ENCODE measurements around the gene SNX13.

The SNX13 gene

DNA sequence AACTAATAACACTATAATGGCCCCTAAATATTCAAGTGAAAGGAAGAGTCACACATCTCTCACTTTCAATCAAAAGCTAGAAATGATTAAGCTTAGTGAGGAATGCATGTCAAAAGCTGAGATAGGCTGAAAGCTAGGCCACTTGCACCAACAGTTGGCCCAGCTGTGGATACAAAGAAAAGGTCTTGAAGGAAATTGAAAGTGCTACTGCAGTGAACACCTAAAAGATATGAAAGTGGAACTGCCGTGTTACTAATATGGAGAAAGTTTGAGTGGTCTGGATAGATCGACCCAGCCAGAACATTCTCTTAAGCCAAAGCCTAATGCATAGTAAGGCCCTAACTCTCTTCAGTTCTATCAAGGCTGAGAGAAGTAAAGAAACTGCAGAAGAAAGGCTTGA is 12.1 kb upstream of the SNX13 start:
- CTCF ChIA-PET, result no interaction called here
- POLR2A ChIA-PET, result no interaction called here
- TF ChIP-seq ZNF384 (IDR thresholded peaks at IDR 0.05) (no peak), ELF4 (IDR thresholded peaks at IDR 0.05) (no peak), LEF1 (IDR thresholded peaks at IDR 0.05; ENCODE audit: borderline replicate concordance) (no peak), HDGF (IDR thresholded peaks at IDR 0.05; ENCODE audit: borderline replicate concordance) (no peak), FOXM1 (IDR thresholded peaks at IDR 0.05; ENCODE audit: borderline replicate concordance) (no peak), SP1 (IDR thresholded peaks at IDR 0.05) (no peak), FOXK2 (IDR thresholded peaks at IDR 0.05) (no peak), BHLHE40 (IDR thresholded peaks at IDR 0.05; ENCODE audit: borderline replicate concordance) (no peak), FOXA1 (IDR thresholded peaks at IDR 0.05) (no peak), SUZ12 (IDR thresholded peaks at IDR 0.05) (no peak), ARNT (IDR thresholded peaks at IDR 0.05) (no peak), TARDBP (IDR thresholded peaks at IDR 0.05) (no peak), NFRKB (IDR thresholded peaks at IDR 0.05) (no peak), CTBP1 (IDR thresholded peaks at IDR 0.05; ENCODE audit: borderline replicate concordance) (no peak), L3MBTL2 (conservative IDR thresholded peaks at IDR 0.05) (no peak)
- TF ChIP-seq, protein P1, sequence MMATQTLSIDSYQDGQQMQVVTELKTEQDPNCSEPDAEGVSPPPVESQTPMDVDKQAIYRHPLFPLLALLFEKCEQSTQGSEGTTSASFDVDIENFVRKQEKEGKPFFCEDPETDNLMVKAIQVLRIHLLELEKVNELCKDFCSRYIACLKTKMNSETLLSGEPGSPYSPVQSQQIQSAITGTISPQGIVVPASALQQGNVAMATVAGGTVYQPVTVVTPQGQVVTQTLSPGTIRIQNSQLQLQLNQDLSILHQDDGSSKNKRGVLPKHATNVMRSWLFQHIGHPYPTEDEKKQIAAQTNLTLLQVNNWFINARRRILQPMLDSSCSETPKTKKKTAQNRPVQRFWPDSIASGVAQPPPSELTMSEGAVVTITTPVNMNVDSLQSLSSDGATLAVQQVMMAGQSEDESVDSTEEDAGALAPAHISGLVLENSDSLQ (IDR thresholded peaks at IDR 0.05), result no peak
- no peak for DNase-seq (ENCODE audit: extremely low spot score)

DNA sequence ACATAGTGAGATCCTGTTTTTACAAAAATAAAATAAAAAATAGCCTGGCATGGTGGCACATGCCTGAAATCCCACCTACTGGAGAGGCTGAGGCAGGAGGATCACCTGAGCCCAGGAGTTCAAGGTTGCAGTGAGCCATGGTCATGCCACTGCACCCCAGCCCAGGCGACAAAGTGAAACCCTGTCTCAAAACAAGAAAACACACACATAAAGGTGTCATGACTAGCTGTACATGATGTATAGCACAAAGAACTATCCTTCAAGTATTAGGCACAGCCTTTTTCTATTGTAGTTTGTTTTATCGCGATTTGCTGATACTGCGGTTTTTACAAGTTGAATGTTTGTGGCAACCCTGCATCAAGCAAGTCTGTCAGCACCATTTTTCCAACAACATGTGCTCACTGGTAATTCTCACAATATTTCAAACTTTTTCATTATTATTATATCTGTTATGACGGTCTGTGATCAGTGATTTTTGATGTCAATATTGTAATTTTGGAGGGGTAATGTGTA is 11.5 kb upstream of the SNX13 start:
- ChIA-PET CTCF (interaction anchor here (0.7 kb wide), 1 partner anchor 668 kb away, joined by 3 read pairs; no protein-coding TSS in a partner anchor), POLR2A (no interaction called here)
- DNase-seq (ENCODE audit: extremely low spot score), result no peak
- TF ChIP-seq ZNF384 (IDR thresholded peaks at IDR 0.05) (no peak), ELF4 (IDR thresholded peaks at IDR 0.05) (no peak), NFRKB (IDR thresholded peaks at IDR 0.05) (no peak), CTBP1 (IDR thresholded peaks at IDR 0.05; ENCODE audit: borderline replicate concordance) (no peak), FOXK2 (IDR thresholded peaks at IDR 0.05) (no peak), HDGF (IDR thresholded peaks at IDR 0.05; ENCODE audit: borderline replicate concordance) (no peak), FOXM1 (IDR thresholded peaks at IDR 0.05; ENCODE audit: borderline replicate concordance) (no peak), TARDBP (IDR thresholded peaks at IDR 0.05) (no peak), ARNT (IDR thresholded peaks at IDR 0.05) (no peak), BHLHE40 (IDR thresholded peaks at IDR 0.05; ENCODE audit: borderline replicate concordance) (no peak), SUZ12 (IDR thresholded peaks at IDR 0.05) (no peak), L3MBTL2 (conservative IDR thresholded peaks at IDR 0.05) (no peak), SP1 (IDR thresholded peaks at IDR 0.05) (no peak)
- TF ChIP-seq, protein P1 (IDR thresholded peaks at IDR 0.05), result no peak

DNA sequence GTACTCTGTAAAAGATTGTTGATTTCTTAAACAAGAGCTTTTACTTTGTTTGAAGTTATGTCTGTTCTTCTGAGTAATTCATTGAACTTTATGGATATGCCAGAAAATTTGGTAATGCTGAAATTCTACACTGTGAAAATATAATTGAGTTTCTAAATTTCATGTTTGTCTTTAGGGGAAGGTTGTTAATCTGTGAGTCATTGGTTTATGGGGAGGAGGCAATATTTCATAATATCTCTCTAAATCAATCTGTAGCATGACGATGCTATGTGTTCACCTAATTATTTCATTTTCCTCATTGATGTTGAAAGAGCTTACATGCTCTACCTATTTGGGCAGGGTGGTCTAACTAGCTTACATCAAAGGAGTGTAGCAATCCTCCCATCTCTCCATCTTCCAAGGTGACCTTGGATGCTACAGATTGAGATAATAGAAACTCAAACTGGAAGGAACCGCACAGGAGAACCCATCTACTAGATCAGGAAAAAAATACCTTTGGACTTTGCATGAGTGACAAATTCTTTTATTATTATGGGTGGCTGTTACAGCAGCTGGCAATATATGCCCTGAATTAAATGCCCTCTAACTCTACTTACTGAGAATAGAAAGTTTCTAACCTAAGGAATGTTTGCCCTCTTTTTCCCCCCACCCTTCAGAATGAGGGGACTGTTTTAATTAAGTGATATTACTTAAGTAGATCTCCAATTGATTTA is 8.4 kb upstream of the SNX13 start:
- CTCF ChIA-PET, result interaction anchor here (1.4 kb wide), 1 partner anchor 179 kb away, joined by 3 read pairs; no protein-coding TSS in a partner anchor
- DNase-seq (ENCODE audit: extremely low spot score), result no peak
- TF ChIP-seq NFRKB (IDR thresholded peaks at IDR 0.05), result no peak
- no peak for TF ChIP-seq SUZ12 (IDR thresholded peaks at IDR 0.05)
- no peak for TF ChIP-seq ZNF384 (IDR thresholded peaks at IDR 0.05)
- no peak for TF ChIP-seq HDGF (IDR thresholded peaks at IDR 0.05; ENCODE audit: borderline replicate concordance)
- TF ChIP-seq L3MBTL2 (conservative IDR thresholded peaks at IDR 0.05), result no peak
- TF ChIP-seq ELF4 (IDR thresholded peaks at IDR 0.05), result no peak
- no peak for TF ChIP-seq ARNT (IDR thresholded peaks at IDR 0.05)
- no peak for TF ChIP-seq FOXM1 (IDR thresholded peaks at IDR 0.05; ENCODE audit: borderline replicate concordance)
- no peak for TF ChIP-seq TARDBP (IDR thresholded peaks at IDR 0.05)
- TF ChIP-seq, protein P1 (IDR thresholded peaks at IDR 0.05), result no peak
- TF ChIP-seq LEF1 (IDR thresholded peaks at IDR 0.05; ENCODE audit: borderline replicate concordance), result no peak
- no peak for TF ChIP-seq SP1 (IDR thresholded peaks at IDR 0.05)
- no peak for TF ChIP-seq BHLHE40 (IDR thresholded peaks at IDR 0.05; ENCODE audit: borderline replicate concordance)
- TF ChIP-seq CTBP1 (IDR thresholded peaks at IDR 0.05; ENCODE audit: borderline replicate concordance), result no peak
- no peak for TF ChIP-seq FOXA1 (IDR thresholded peaks at IDR 0.05)
- TF ChIP-seq FOXK2 (IDR thresholded peaks at IDR 0.05), result no peak
- POLR2A ChIA-PET, result no interaction called here

DNA sequence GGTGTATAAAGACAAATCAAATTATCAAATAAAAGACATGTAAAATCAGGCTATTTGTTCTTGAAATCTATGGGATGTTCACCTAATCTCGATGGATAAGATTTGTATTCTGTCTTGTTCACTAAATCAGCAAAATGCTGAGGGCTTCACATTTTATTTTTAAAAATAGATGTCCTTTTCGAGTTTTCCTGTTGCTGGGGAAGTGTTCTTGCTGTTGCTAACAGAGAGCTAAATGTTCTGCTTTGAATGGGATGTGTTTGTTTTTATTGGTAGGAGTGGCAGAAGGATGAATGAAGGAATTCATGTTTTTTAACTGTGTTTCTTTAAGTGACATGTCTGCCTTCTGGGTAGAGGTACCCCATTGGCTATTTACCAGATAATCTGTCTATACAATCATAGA is 7.3 kb upstream of the SNX13 start:
- no peak for DNase-seq (ENCODE audit: extremely low spot score)
- ChIA-PET POLR2A (no interaction called here), CTCF (interaction anchor here (1.4 kb wide), 1 partner anchor 178 kb away, joined by 3 read pairs; no protein-coding TSS in a partner anchor)
- TF ChIP-seq NFRKB (IDR thresholded peaks at IDR 0.05), result no peak
- TF ChIP-seq L3MBTL2 (conservative IDR thresholded peaks at IDR 0.05), result no peak
- TF ChIP-seq HDGF (IDR thresholded peaks at IDR 0.05; ENCODE audit: borderline replicate concordance), result no peak
- no peak for TF ChIP-seq ARNT (IDR thresholded peaks at IDR 0.05)
- TF ChIP-seq FOXM1 (IDR thresholded peaks at IDR 0.05; ENCODE audit: borderline replicate concordance), result no peak
- TF ChIP-seq ELF4 (IDR thresholded peaks at IDR 0.05), result no peak
- TF ChIP-seq FOXA1 (IDR thresholded peaks at IDR 0.05), result no peak
- no peak for TF ChIP-seq CTBP1 (IDR thresholded peaks at IDR 0.05; ENCODE audit: borderline replicate concordance)
- TF ChIP-seq LEF1 (IDR thresholded peaks at IDR 0.05; ENCODE audit: borderline replicate concordance), result no peak
- no peak for TF ChIP-seq BHLHE40 (IDR thresholded peaks at IDR 0.05; ENCODE audit: borderline replicate concordance)
- TF ChIP-seq SP1 (IDR thresholded peaks at IDR 0.05), result no peak
- no peak for TF ChIP-seq SUZ12 (IDR thresholded peaks at IDR 0.05)
- TF ChIP-seq, protein P1 (IDR thresholded peaks at IDR 0.05), result no peak
- no peak for TF ChIP-seq TARDBP (IDR thresholded peaks at IDR 0.05)
- TF ChIP-seq FOXK2 (IDR thresholded peaks at IDR 0.05), result no peak
- TF ChIP-seq ZNF384 (IDR thresholded peaks at IDR 0.05), result no peak

DNA sequence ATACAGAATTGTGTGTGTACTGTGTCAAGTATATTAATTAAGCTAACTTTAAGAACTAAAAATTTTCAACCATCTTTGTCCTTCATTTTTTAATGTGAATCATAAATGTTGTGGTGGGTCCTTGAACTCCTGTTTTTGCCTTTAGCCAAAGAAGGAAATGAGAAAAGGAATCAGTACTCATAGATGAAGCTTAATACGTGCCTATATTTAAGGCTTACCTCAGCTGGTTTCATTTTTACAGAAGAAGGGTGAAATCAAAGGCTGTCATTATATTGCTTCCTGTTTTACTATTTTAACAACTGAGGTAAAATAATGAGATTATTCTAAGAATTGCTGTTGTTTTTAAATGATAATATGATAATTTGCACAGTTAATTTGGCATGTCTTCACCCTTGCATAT is 6.3 kb upstream of the SNX13 start:
- CTCF ChIA-PET, result no interaction called here
- TF ChIP-seq FOXK2 (IDR thresholded peaks at IDR 0.05) (no peak), CTBP1 (IDR thresholded peaks at IDR 0.05; ENCODE audit: borderline replicate concordance) (no peak), FOXA1 (IDR thresholded peaks at IDR 0.05) (no peak), NFRKB (IDR thresholded peaks at IDR 0.05) (no peak), ZNF384 (IDR thresholded peaks at IDR 0.05) (no peak), L3MBTL2 (conservative IDR thresholded peaks at IDR 0.05) (no peak), FOXM1 (IDR thresholded peaks at IDR 0.05; ENCODE audit: borderline replicate concordance) (no peak), ARNT (IDR thresholded peaks at IDR 0.05) (no peak), HDGF (IDR thresholded peaks at IDR 0.05; ENCODE audit: borderline replicate concordance) (no peak), TARDBP (IDR thresholded peaks at IDR 0.05) (no peak), SUZ12 (IDR thresholded peaks at IDR 0.05) (no peak), ELF4 (IDR thresholded peaks at IDR 0.05) (no peak), SP1 (IDR thresholded peaks at IDR 0.05) (no peak), LEF1 (IDR thresholded peaks at IDR 0.05; ENCODE audit: borderline replicate concordance) (no peak), BHLHE40 (IDR thresholded peaks at IDR 0.05; ENCODE audit: borderline replicate concordance) (no peak)
- TF ChIP-seq, protein P1 (IDR thresholded peaks at IDR 0.05), result no peak
- DNase-seq (ENCODE audit: extremely low spot score), result no peak
- POLR2A ChIA-PET, result no interaction called here
